Kidney (tissue), 14 donors: Measurements from ENCODE around the gene IPO11. TPM values are rescaled to one million over a fixed set of nuclear protein-coding genes. Genes with fewer than 3 reads are reported as not detected.
"Not testable (repeated sequence)": the region's sequence is repeated elsewhere in the genome, so short reads cannot be mapped to it uniquely, and the experiment has no call there.

ENCODE experiments used
- DNase-seq, 5 donors: peaks; one replicate each; pipeline ENCODE4 v3.0.0-alpha.2; 2013 to 2020
- FAIRE-seq: peaks from 2 replicates; lab custom pipeline; 2012; peaks lifted over from hg19 to GRCh38; lab: Jason Lieb, UNC
- H3K27ac ChIP-seq, 2 donors: one replicate each; pipeline ENCODE4 v1.7.0; 2013; ENCODE audit warnings: low read depth in 2 of 2, low read length in 2 of 2, inconsistent platforms in 1 of 2
- H3K27me3 ChIP-seq: one replicate; pipeline ENCODE4 v1.7.1; 2013; ENCODE audit warnings: low read length, inconsistent platforms; ENCODE audit not compliant: control insufficient read depth, insufficient read depth
- H3K36me3 ChIP-seq, 3 donors: one replicate each; pipeline versions ENCODE4 v1.7.0 to v1.7.1; 2013; ENCODE audit warnings: low read length in 3 of 3, control low read depth in 1 of 3, inconsistent platforms in 1 of 3; ENCODE audit not compliant: insufficient read depth in 3 of 3, control insufficient read depth in 2 of 3
- H3K4me1 ChIP-seq, 3 donors: one replicate each; pipeline versions ENCODE4 v1.7.0 to v1.7.1; 2013; ENCODE audit warnings: low read length in 3 of 3, inconsistent platforms in 1 of 3, low read depth in 1 of 3; ENCODE audit not compliant: control insufficient read depth in 2 of 3, insufficient read depth in 2 of 3
- H3K4me3 ChIP-seq, 3 donors: one replicate each; pipeline versions ENCODE4 v1.7.0 to v1.8.1; 2013; ENCODE audit warnings: low read length in 3 of 3, control low read depth in 1 of 3, inconsistent platforms in 1 of 3
- H3K9ac ChIP-seq, 3 donors: one replicate each; pipeline versions ENCODE4 v1.7.0 to v1.7.1; 2013; ENCODE audit warnings: low read length in 3 of 3, control low read depth in 1 of 3, inconsistent platforms in 1 of 3
- H3K9me3 ChIP-seq, 3 donors: one replicate each; pipeline versions ENCODE4 v1.7.0 to v1.7.1; 2013; ENCODE audit warnings: low read length in 3 of 3, control low read depth in 1 of 3, inconsistent platforms in 1 of 3; ENCODE audit not compliant: control insufficient read depth in 2 of 3, insufficient read depth in 1 of 3
- intact Hi-C: fragments of 100-400 bp; cut with DNase I; formaldehyde crosslinking; loops from one replicate; pipeline ENCODE4 v1.11.1; 2022
- polyA plus RNA-seq: library from polyadenylated mRNA; stranded (reverse); fragments of 350-450 nt; fragmentation: Illumina TruSeq; extraction: RNeasy Lipid Tissue Mini Kit (QIAGEN cat#74804); gene quantifications from one replicate; pipeline ENCODE4 v1.2.3, GENCODE V29; 2014; ENCODE audit warnings: low read depth, low replicate concordance; ENCODE audit not compliant: insufficient read depth
- total RNA-seq: library from RNA; stranded (reverse); fragmentation: NEBNext Ultra II Directional; extraction: Animal tissue kit (Norgen Biotek cat#: 25700); gene quantifications from one replicate; pipeline ENCODE4 v1.2.1, GENCODE V29; 2021
- TF ChIP-seq, protein P1 (sequence below): IDR thresholded peaks from 3 replicates; pipeline ENCODE4 v1.5.1; 2012; ENCODE audit warnings: mild to moderate bottlenecking, moderate library complexity, borderline replicate concordance; ENCODE audit not compliant: insufficient read depth; ENCODE audit errors: extremely low read depth
- donor health status: control.
- donor health status: control.
- donor health status: control.
- donor health status: control.
- donor health status: control.
- donor health status: DM: yes; HTN: yes; CAD: no.
- donor health status: Normal renal cell carcinoma (clear cell type).

The IPO11 gene
- total and polyA plus RNA-seq, 2 donors from 2014 or later, result 18.5 to 36.1 TPM

DNA sequence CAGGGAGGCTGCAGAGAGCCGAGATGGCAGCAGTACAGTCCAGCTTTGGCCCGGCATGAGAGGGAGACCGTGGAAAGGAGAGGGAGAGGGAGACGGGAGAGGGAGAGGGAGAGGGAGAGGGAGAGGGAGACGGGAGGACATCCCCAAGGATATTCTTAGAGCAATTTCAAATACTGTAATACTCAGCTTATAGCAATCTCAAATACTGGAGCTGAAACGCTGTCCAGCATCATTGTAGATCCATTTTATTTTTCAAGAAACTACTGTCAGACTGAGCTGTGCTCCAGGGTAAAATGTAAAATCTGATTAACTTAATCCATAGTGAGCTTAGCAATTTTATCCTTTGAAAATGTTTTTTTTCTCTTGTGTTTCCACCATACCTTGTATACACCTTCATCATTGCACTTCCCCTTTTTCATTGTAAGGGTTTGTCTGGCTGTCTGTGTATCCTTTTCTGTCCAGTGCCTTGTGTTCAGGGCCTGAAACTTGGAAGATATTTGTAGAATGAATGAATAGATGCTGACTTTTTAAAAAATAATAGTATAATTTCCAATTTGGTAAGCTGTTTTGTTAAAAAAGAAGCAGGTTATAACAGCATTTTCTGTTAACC is 102.1 kb downstream of the IPO11 start:
- no peak for FAIRE-seq
- H3K9me3 ChIP-seq, result no peaks in the 10 kb centered on the region
- no peak for DNase-seq
- no peak overlapping the region for H3K27ac ChIP-seq
- TF ChIP-seq, protein P1, sequence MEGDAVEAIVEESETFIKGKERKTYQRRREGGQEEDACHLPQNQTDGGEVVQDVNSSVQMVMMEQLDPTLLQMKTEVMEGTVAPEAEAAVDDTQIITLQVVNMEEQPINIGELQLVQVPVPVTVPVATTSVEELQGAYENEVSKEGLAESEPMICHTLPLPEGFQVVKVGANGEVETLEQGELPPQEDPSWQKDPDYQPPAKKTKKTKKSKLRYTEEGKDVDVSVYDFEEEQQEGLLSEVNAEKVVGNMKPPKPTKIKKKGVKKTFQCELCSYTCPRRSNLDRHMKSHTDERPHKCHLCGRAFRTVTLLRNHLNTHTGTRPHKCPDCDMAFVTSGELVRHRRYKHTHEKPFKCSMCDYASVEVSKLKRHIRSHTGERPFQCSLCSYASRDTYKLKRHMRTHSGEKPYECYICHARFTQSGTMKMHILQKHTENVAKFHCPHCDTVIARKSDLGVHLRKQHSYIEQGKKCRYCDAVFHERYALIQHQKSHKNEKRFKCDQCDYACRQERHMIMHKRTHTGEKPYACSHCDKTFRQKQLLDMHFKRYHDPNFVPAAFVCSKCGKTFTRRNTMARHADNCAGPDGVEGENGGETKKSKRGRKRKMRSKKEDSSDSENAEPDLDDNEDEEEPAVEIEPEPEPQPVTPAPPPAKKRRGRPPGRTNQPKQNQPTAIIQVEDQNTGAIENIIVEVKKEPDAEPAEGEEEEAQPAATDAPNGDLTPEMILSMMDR, result no peak
- intact Hi-C loops, result no loop called here
- no peak overlapping the region for H3K4me3 ChIP-seq
- H3K27me3 ChIP-seq, result no peaks in the 10 kb centered on the region
- H3K36me3 ChIP-seq, result no peaks in the 10 kb centered on the region
- no peaks in the 10 kb centered on the region for H3K4me1 ChIP-seq
- H3K9ac ChIP-seq, result no peak overlapping the region

DNA sequence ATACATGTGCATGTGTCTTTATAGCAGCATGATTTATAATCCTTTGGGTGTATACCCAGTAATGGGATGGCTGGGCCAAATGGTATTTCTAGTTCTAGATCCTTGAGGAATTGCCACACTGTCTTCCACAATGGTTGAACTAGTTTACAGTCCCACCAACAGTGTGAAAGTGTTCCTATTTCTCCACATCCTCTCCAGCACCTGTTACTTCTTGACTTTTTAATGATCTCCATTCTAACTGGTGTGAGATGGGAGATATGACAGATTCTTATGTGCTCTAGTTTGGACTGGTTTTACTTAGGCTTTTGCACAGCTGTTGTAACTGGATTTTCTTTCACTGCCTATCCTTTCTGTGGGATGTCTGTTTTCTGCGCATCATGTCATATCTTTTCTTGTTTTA is 108.2 kb downstream of the IPO11 start:
- H3K4me3 ChIP-seq, H3K9me3 ChIP-seq, DNase-seq, FAIRE-seq, H3K27me3 ChIP-seq, H3K4me1 ChIP-seq, H3K27ac ChIP-seq, H3K9ac ChIP-seq, intact Hi-C loops, H3K36me3 ChIP-seq: not testable (repeated sequence)

DNA sequence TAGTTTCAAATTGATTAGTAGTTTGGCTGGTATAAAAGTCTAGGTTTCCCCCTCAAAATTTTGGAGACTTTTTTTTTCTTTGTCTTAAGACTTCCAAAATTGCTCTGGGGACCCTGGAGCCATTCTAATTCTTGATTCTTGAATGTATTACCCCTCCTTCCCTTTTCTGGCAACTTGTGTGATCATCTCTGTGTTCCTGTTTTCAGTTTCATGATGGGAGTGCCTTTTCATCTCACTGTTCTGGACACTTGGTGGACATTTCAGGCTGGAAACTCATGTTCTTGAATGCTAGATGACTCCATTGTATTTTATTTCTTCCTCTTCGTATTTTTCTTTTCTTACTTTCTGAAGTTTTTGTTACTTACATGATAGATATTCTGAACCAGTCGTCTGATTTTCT is 108.8 kb downstream of the IPO11 start:
- intact Hi-C loops, result no loop called here
- H3K27ac ChIP-seq, result no peak overlapping the region
- DNase-seq (no peak), FAIRE-seq (no peak)
- no peak overlapping the region for H3K9ac ChIP-seq
- H3K27me3 ChIP-seq, result no peaks in the 10 kb centered on the region
- TF ChIP-seq, protein P1, result no peak
- H3K4me1 ChIP-seq, result no peaks in the 10 kb centered on the region
- no peaks in the 10 kb centered on the region for H3K9me3 ChIP-seq
- H3K4me3 ChIP-seq, result no peak overlapping the region
- H3K36me3 ChIP-seq, result no peaks in the 10 kb centered on the region

DNA sequence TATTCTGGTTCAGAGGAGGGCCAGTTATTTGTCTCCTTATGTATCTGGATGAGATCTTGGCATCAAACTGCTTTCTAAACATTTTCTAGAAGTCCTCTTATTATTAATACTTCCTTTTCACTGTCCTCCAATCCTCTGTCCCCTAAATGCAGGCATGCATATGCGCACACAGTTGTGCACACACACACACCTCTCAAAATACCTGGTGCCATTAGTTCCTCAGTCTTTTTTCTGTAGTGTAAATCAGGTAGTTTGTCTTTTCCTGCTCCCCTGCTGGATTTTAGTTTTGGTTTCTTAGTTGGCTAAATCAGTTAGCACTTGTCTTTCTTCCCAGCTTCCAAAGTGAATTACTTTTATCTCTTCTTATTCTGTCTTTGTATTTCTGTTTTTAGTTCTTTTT is 110.2 kb downstream of the IPO11 start:
- no peaks in the 10 kb centered on the region for H3K9me3 ChIP-seq
- FAIRE-seq, result no peak

More for the DNA sequence above, 110.2 kb downstream of the IPO11 start:
- H3K27me3 ChIP-seq, result no peaks in the 10 kb centered on the region
- TF ChIP-seq, protein P1, result no peak
- H3K4me3 ChIP-seq, result no peak overlapping the region
- no peaks in the 10 kb centered on the region for H3K4me1 ChIP-seq
- no peak overlapping the region for H3K27ac ChIP-seq
- no peaks in the 10 kb centered on the region for H3K36me3 ChIP-seq
- no peak overlapping the region for H3K9ac ChIP-seq
- intact Hi-C loops, result no loop called here
- no peak for DNase-seq
